NCI-H2029 (cell line): Measurements from ENCODE around the gene E2F2.
"Not testable (repeated sequence)": the region's sequence is repeated elsewhere in the genome, so short reads cannot be mapped to it uniquely, and the experiment has no call there.

Experiments used
- DNase-seq: peaks from one replicate; lab custom pipeline; 2025; lab: John Stamatoyannopoulos, UW

The E2F2 gene

GRCh38 chr1:23546897-23547584 is 16.0 kb upstream of the E2F2 start:
- no peak for DNase-seq

GRCh38 chr1:23545851-23546250 is 14.8 kb upstream of the E2F2 start:
- DNase-seq: no peak

- peak; percentile 58 for DNase-seq
Measured at GRCh38 chr1:23544444-23545389, 13.7 kb upstream of the E2F2 start.

GRCh38 chr1:23543707-23544443 is 12.8 kb upstream of the E2F2 start:
- DNase-seq: no peak

GRCh38 chr1:23542940-23543339 is 11.9 kb upstream of the E2F2 start:
- DNase-seq: not testable (repeated sequence)

GRCh38 chr1:23539698-23540266 is 8.7 kb upstream of the E2F2 start:
- peak; percentile 84 for DNase-seq

GRCh38 chr1:23537296-23537973 is 6.4 kb upstream of the E2F2 start:
- DNase-seq: no peak

- DNase-seq: no peak
Measured at GRCh38 chr1:23533246-23534023, 2.4 kb upstream of the E2F2 start.

GRCh38 chr1:23531562-23532094 is 595 bp upstream of the E2F2 start:
- no peak for DNase-seq

- DNase-seq: no peak
Measured at GRCh38 chr1:23530087-23530746, 816 bp downstream of the E2F2 start.

- DNase-seq: no peak
Measured at GRCh38 chr1:23529146-23530086, 1.6 kb downstream of the E2F2 start.

- DNase-seq: peak; percentile 73
Measured at GRCh38 chr1:23528250-23528978, 2.6 kb downstream of the E2F2 start.

GRCh38 chr1:23527900-23528249 is 3.2 kb downstream of the E2F2 start:
- DNase-seq: no peak

GRCh38 chr1:23527366-23527765 is 3.7 kb downstream of the E2F2 start:
- DNase-seq: no peak

GRCh38 chr1:23526329-23527041 is 4.5 kb downstream of the E2F2 start:
- DNase-seq: no peak

GRCh38 chr1:23525558-23526250 is 5.3 kb downstream of the E2F2 start:
- peak; percentile 39 for DNase-seq
